Osteocyte (in vitro differentiated cells): ENCODE measurements around the gene CCDC201. TPM values are rescaled to one million over a fixed set of nuclear protein-coding genes. Genes with fewer than 3 reads are reported as not detected.

Experiments
- DNase-seq: peaks from one replicate; pipeline ENCODE4 v3.0.0; 2021; ENCODE audit warnings: mixed read lengths; ENCODE audit not compliant: unreplicated experiment; ENCODE audit errors: extremely low spot score
- H3K27ac Mint-ChIP-seq: one replicate; pipeline ENCODE4 v1.8.0; 2021; ENCODE audit warnings: mild to moderate bottlenecking, mixed read lengths; ENCODE audit not compliant: unreplicated experiment
- H3K27me3 Mint-ChIP-seq: one replicate; pipeline ENCODE4 v1.8.0; 2021; ENCODE audit warnings: mixed read lengths; ENCODE audit not compliant: unreplicated experiment
- H3K36me3 Mint-ChIP-seq: one replicate; pipeline ENCODE4 v1.8.0; 2021; ENCODE audit warnings: mixed read lengths; ENCODE audit not compliant: unreplicated experiment
- H3K4me1 Mint-ChIP-seq: one replicate; pipeline ENCODE4 v1.8.0; 2021; ENCODE audit warnings: mixed read lengths; ENCODE audit not compliant: unreplicated experiment
- H3K4me3 Mint-ChIP-seq: one replicate; pipeline ENCODE4 v1.8.0; 2021; ENCODE audit warnings: mild to moderate bottlenecking, moderate library complexity, mixed read lengths; ENCODE audit not compliant: unreplicated experiment
- H3K9me3 Mint-ChIP-seq: one replicate; pipeline ENCODE4 v1.8.0; 2021; ENCODE audit warnings: mixed read lengths; ENCODE audit not compliant: unreplicated experiment
- CTCF ChIP-seq: fragments of 200-600 bp; sonication (generic); IDR thresholded peaks from 2 replicates; pipeline ENCODE4 v1.5.0; 2021; ENCODE audit warnings: antibody characterized with exemption, mild to moderate bottlenecking, moderate library complexity
- total RNA-seq: library from RNA; stranded (reverse); gene quantifications from 2 replicates; pipeline ENCODE4 v1.2.1, GENCODE V29; 2021

Gene CCDC201
- total RNA-seq, 1 donor from 2014 or later = not detected

- TF ChIP-seq CTCF = no peak
- H3K36me3 Mint-ChIP-seq = no peaks in the 10 kb centered on the region
- no peak for DNase-seq
- H3K4me1 Mint-ChIP-seq = peaks cover 26% of the 10 kb centered on the region
- H3K27me3 Mint-ChIP-seq = no peaks in the 10 kb centered on the region
- peaks cover 16% of the 10 kb centered on the region for H3K9me3 Mint-ChIP-seq
- H3K27ac Mint-ChIP-seq = no peak overlapping the region
- no peak overlapping the region for H3K4me3 Mint-ChIP-seq
Observed at GRCh38 chr7:45878457-45879144, 5.7 kb upstream of the CCDC201 start.

GRCh38 chr7:45876519-45876918 is 3.6 kb upstream of the CCDC201 start:
- no peak for DNase-seq
- no peak overlapping the region for H3K27ac Mint-ChIP-seq
- no peak overlapping the region for H3K4me3 Mint-ChIP-seq
- H3K9me3 Mint-ChIP-seq = peaks cover 16% of the 10 kb centered on the region
- peaks cover 13% of the 10 kb centered on the region for H3K4me1 Mint-ChIP-seq
- H3K36me3 Mint-ChIP-seq = no peaks in the 10 kb centered on the region
- no peaks in the 10 kb centered on the region for H3K27me3 Mint-ChIP-seq
- TF ChIP-seq CTCF = no peak

GRCh38 chr7:45874408-45875131 is 1.7 kb upstream of the CCDC201 start:
- Mint-ChIP-seq H3K27ac (peak overlapping the region; percentile 54), H3K27me3 (no peaks in the 10 kb centered on the region), H3K4me1 (peaks cover 15% of the 10 kb centered on the region), H3K9me3 (peaks cover 16% of the 10 kb centered on the region), H3K36me3 (no peaks in the 10 kb centered on the region), H3K4me3 (no peak overlapping the region)
- DNase-seq = no peak
- TF ChIP-seq CTCF = no peak

- Mint-ChIP-seq H3K9me3 (peaks cover 7% of the 10 kb centered on the region), H3K4me1 (peaks cover 18% of the 10 kb centered on the region), H3K27ac (no peak overlapping the region), H3K4me3 (no peak overlapping the region), H3K27me3 (no peaks in the 10 kb centered on the region), H3K36me3 (no peaks in the 10 kb centered on the region)
- no peak for TF ChIP-seq CTCF
- DNase-seq = no peak
Observed at GRCh38 chr7:45873355-45873754, 473 bp upstream of the CCDC201 start.
